Measurements from ENCODE around the gene NFKBIA. TPM values are rescaled to one million over a fixed set of nuclear protein-coding genes. Genes with fewer than 3 reads are reported as not detected.

The NFKBIA gene
- total RNA-seq, 1 experiment from 2014 or later, result 99.4 TPM

DNA sequence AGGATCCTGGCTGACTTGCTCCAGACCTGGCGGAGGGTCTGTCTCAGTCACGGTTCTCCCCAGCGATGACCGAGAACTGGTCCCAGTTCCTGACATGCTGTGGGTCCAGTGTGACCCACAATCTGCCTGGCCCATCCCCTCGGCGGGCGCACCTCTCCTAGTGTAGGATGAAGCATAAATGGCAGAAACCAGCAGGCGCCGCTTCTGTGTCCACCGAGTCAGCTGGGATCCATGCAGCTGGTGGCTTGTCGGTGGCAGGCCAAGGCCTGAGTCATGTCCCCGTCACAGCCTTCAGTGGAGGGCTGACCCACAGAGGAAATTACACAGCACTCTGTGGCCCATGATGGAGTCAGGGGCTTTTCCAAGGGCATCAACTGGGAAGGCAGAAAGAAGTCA is 38.5 kb downstream of the NFKBIA start:
- ATAC-seq, result peak; percentile 64
- H3K4me1 ChIP-seq (ENCODE audit: control insufficient read depth, insufficient read depth, low read length), result peaks cover 50% of the 10 kb centered on the region
- TF ChIP-seq TCF7L2 (IDR thresholded peaks at IDR 0.05; ENCODE audit: low read depth, low read length) (no peak), SIN3A (IDR thresholded peaks at IDR 0.05; ENCODE audit: borderline replicate concordance, insufficient read depth, low read depth, low read length) (no peak), POLR2AphosphoS5 (IDR thresholded peaks at IDR 0.05; ENCODE audit: low read depth, low read length) (no peak)
- TF ChIP-seq, protein P1, sequence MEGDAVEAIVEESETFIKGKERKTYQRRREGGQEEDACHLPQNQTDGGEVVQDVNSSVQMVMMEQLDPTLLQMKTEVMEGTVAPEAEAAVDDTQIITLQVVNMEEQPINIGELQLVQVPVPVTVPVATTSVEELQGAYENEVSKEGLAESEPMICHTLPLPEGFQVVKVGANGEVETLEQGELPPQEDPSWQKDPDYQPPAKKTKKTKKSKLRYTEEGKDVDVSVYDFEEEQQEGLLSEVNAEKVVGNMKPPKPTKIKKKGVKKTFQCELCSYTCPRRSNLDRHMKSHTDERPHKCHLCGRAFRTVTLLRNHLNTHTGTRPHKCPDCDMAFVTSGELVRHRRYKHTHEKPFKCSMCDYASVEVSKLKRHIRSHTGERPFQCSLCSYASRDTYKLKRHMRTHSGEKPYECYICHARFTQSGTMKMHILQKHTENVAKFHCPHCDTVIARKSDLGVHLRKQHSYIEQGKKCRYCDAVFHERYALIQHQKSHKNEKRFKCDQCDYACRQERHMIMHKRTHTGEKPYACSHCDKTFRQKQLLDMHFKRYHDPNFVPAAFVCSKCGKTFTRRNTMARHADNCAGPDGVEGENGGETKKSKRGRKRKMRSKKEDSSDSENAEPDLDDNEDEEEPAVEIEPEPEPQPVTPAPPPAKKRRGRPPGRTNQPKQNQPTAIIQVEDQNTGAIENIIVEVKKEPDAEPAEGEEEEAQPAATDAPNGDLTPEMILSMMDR (IDR thresholded peaks at IDR 0.05), result no peak
- TF ChIP-seq, protein P2, sequence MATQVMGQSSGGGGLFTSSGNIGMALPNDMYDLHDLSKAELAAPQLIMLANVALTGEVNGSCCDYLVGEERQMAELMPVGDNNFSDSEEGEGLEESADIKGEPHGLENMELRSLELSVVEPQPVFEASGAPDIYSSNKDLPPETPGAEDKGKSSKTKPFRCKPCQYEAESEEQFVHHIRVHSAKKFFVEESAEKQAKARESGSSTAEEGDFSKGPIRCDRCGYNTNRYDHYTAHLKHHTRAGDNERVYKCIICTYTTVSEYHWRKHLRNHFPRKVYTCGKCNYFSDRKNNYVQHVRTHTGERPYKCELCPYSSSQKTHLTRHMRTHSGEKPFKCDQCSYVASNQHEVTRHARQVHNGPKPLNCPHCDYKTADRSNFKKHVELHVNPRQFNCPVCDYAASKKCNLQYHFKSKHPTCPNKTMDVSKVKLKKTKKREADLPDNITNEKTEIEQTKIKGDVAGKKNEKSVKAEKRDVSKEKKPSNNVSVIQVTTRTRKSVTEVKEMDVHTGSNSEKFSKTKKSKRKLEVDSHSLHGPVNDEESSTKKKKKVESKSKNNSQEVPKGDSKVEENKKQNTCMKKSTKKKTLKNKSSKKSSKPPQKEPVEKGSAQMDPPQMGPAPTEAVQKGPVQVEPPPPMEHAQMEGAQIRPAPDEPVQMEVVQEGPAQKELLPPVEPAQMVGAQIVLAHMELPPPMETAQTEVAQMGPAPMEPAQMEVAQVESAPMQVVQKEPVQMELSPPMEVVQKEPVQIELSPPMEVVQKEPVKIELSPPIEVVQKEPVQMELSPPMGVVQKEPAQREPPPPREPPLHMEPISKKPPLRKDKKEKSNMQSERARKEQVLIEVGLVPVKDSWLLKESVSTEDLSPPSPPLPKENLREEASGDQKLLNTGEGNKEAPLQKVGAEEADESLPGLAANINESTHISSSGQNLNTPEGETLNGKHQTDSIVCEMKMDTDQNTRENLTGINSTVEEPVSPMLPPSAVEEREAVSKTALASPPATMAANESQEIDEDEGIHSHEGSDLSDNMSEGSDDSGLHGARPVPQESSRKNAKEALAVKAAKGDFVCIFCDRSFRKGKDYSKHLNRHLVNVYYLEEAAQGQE (IDR thresholded peaks at IDR 0.05; ENCODE audit: insufficient read depth in 1 of 2, low read depth in 2 of 2, low read length in 1 of 2), result no peak
- DNase-seq (ENCODE audit: low read depth, low spot score), result no peak
- BruUV-seq (replicated peaks), result no TSS peak
- H3K36me3 ChIP-seq (ENCODE audit: control insufficient read depth, insufficient read depth, low read length), result no peaks in the 10 kb centered on the region
- peak overlapping the region; percentile 82 for H3K27ac ChIP-seq (ENCODE audit: low read length)
- POLR2A ChIA-PET, result interaction anchor here (0.5 kb wide), 1 partner anchor 62 kb away, joined by 3 read pairs; no protein-coding TSS in a partner anchor
- no peaks in the 10 kb centered on the region for H3K27me3 ChIP-seq (ENCODE audit: control insufficient read depth, insufficient read depth, low read length)
- in situ Hi-C loops (cut with HindIII; ENCODE audit: low pct_unique_long_range_greater_than_20kb, low sequenced_read_pairs), result no loop called here
- H3K9me3 ChIP-seq (ENCODE audit: control insufficient read depth, insufficient read depth, low read depth, low read length), result no peaks in the 10 kb centered on the region
- intact Hi-C loops (cut with micrococcal nuclease; ENCODE audit: unreplicated experiment), result no loop called here
- H3K4me3 ChIP-seq (ENCODE audit: low read depth in 2 of 2, low read length in 2 of 2), result no peak overlapping the region
- CTCF ChIA-PET, result no interaction called here

DNA sequence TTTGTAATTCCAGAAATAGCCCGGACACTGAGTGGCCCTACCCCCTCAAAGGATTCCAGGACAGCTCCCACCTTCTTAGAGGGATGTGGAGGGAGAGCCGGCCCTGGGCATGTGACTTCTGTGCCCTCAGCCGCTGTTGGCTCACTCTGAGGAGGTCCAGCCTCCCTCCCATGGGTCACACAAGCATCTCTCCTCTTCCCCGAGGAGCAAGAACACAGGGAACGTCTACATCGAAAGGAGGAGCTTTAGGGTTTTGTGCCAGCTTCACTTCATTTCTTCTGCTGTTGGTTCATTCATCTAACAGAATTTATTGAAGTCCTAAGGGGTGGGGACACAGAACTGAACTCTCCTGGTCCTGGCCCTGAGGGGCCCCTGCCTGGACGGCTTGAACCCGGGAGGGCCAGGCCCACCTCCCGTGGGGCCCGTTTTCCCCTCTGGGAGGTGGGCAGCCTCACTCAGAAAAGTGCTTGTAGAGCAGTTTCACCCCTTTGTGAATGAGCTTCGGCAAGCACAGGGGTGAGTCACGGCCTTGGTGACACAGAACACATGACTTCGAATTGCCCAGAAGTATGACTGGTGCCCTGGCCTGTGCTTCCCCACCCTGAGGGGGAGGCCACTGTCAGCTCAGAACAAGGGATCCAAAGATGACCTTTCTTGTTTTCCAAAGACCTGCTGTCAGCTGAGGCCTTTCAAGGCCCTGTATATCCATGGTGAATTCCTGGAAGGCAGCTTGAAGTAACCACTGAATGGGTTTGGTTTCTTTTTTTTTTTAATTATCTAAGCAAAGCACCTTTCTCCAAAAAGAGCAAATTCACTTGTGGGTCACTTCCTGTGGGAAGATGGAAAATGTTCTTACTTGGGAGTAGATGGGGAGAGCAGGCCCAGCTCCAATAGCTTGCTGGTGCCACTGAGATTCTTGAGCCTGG is 39.2 kb downstream of the NFKBIA start:
- H3K27me3 ChIP-seq (ENCODE audit: control insufficient read depth, insufficient read depth, low read length), result no peaks in the 10 kb centered on the region
- intact Hi-C loops (cut with micrococcal nuclease; ENCODE audit: unreplicated experiment) (no loop called here), in situ Hi-C loops (cut with HindIII; ENCODE audit: low pct_unique_long_range_greater_than_20kb, low sequenced_read_pairs) (no loop called here)
- no peaks in the 10 kb centered on the region for H3K9me3 ChIP-seq (ENCODE audit: control insufficient read depth, insufficient read depth, low read depth, low read length)
- H3K27ac ChIP-seq (ENCODE audit: low read length), result peak overlapping the region; percentile 82
- BruUV-seq (replicated peaks), result no TSS peak
- H3K4me3 ChIP-seq (ENCODE audit: low read depth in 2 of 2, low read length in 2 of 2), result no peak overlapping the region
- ChIA-PET CTCF (interaction anchor here (0.5 kb wide), 1 partner anchor 154 kb away, joined by 10 read pairs; no protein-coding TSS in a partner anchor), POLR2A (no interaction called here)
- DNase-seq (ENCODE audit: low read depth, low spot score), result peak; percentile 58
- no peak for TF ChIP-seq TCF7L2 (IDR thresholded peaks at IDR 0.05; ENCODE audit: low read depth, low read length)
- TF ChIP-seq, protein P2 (IDR thresholded peaks at IDR 0.05; ENCODE audit: insufficient read depth in 1 of 2, low read depth in 2 of 2, low read length in 1 of 2), result no peak
- no peak for TF ChIP-seq SIN3A (IDR thresholded peaks at IDR 0.05; ENCODE audit: borderline replicate concordance, insufficient read depth, low read depth, low read length)
- TF ChIP-seq POLR2AphosphoS5 (IDR thresholded peaks at IDR 0.05; ENCODE audit: low read depth, low read length), result no peak
- TF ChIP-seq, protein P1 (IDR thresholded peaks at IDR 0.05), result no peak
- no peaks in the 10 kb centered on the region for H3K36me3 ChIP-seq (ENCODE audit: control insufficient read depth, insufficient read depth, low read length)
- ATAC-seq, result peak; percentile 76
- peaks cover 50% of the 10 kb centered on the region for H3K4me1 ChIP-seq (ENCODE audit: control insufficient read depth, insufficient read depth, low read length)

Measured in Panc1 (cell line).